HCT116 (cell line): Measurements from ENCODE around the gene ZNF425.

Experiments used
- CEBPB ChIP-seq: IDR thresholded peaks from 2 replicates; pipeline ENCODE4 v1.6.1; 2012; ENCODE audit warnings: low read depth
- EZH2 ChIP-seq: fragments of 200-600 bp; sonication (generic); IDR thresholded peaks from 2 replicates; pipeline ENCODE4 v1.6.1; 2017; ENCODE audit warnings: antibody characterized with exemption, mixed run types
- POLR2A ChIP-seq: IDR thresholded peaks from 2 replicates; pipeline ENCODE4 v1.7.0; 2011; ENCODE audit warnings: borderline replicate concordance; ENCODE audit not compliant: insufficient read depth, insufficient read length; ENCODE audit errors: extremely low read depth
- RAD21 ChIP-seq: IDR thresholded peaks from 2 replicates; pipeline ENCODE4 v1.6.1; 2012; ENCODE audit warnings: low read depth, mild to moderate bottlenecking
- YY1 ChIP-seq: IDR thresholded peaks from 2 replicates; pipeline ENCODE4 v1.6.1; 2011; ENCODE audit warnings: low read length, low read depth, moderate library complexity, mild to moderate bottlenecking; ENCODE audit not compliant: insufficient replicate concordance; ENCODE audit errors: extremely low read depth
- ZFX ChIP-seq: fragments of 450-650 bp; IDR thresholded peaks from 2 replicates; pipeline ENCODE4 v1.6.1; 2017
- TF ChIP-seq, protein P1 (sequence below): IDR thresholded peaks from 2 replicates; pipeline ENCODE4 v1.6.1; 2012; ENCODE audit warnings: low read depth
- TF ChIP-seq, protein P2 (sequence below), 3 experiments: fragments of 200-600 bp in 1 of 3; sonication (generic) in 1 of 3; IDR thresholded peaks in 2 of 3; conservative IDR thresholded peaks in 1 of 3; 2 replicates each; pipeline ENCODE4 v1.5.1; 2012 to 2017; ENCODE audit warnings: low read depth in 2 of 3, low read length in 2 of 3, antibody characterized with exemption in 1 of 3, borderline replicate concordance in 1 of 3, control low read depth in 1 of 3, mild to moderate bottlenecking in 1 of 3, mixed read lengths in 1 of 3, mixed run types in 1 of 3, moderate library complexity in 1 of 3; ENCODE audit not compliant: insufficient read depth in 1 of 3
- TF ChIP-seq, protein P3 (sequence below): IDR thresholded peaks from 2 replicates; pipeline ENCODE4 v1.6.1; 2011; ENCODE audit warnings: mild to moderate bottlenecking, low read length, moderate library complexity; ENCODE audit not compliant: insufficient replicate concordance; ENCODE audit errors: extremely low read depth

- no peak for TF ChIP-seq ZFX
- no peak for TF ChIP-seq POLR2A
- TF ChIP-seq CEBPB, result no peak
- TF ChIP-seq, protein P1, sequence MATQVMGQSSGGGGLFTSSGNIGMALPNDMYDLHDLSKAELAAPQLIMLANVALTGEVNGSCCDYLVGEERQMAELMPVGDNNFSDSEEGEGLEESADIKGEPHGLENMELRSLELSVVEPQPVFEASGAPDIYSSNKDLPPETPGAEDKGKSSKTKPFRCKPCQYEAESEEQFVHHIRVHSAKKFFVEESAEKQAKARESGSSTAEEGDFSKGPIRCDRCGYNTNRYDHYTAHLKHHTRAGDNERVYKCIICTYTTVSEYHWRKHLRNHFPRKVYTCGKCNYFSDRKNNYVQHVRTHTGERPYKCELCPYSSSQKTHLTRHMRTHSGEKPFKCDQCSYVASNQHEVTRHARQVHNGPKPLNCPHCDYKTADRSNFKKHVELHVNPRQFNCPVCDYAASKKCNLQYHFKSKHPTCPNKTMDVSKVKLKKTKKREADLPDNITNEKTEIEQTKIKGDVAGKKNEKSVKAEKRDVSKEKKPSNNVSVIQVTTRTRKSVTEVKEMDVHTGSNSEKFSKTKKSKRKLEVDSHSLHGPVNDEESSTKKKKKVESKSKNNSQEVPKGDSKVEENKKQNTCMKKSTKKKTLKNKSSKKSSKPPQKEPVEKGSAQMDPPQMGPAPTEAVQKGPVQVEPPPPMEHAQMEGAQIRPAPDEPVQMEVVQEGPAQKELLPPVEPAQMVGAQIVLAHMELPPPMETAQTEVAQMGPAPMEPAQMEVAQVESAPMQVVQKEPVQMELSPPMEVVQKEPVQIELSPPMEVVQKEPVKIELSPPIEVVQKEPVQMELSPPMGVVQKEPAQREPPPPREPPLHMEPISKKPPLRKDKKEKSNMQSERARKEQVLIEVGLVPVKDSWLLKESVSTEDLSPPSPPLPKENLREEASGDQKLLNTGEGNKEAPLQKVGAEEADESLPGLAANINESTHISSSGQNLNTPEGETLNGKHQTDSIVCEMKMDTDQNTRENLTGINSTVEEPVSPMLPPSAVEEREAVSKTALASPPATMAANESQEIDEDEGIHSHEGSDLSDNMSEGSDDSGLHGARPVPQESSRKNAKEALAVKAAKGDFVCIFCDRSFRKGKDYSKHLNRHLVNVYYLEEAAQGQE, result no peak
- no peak for TF ChIP-seq EZH2
- TF ChIP-seq, protein P2, sequence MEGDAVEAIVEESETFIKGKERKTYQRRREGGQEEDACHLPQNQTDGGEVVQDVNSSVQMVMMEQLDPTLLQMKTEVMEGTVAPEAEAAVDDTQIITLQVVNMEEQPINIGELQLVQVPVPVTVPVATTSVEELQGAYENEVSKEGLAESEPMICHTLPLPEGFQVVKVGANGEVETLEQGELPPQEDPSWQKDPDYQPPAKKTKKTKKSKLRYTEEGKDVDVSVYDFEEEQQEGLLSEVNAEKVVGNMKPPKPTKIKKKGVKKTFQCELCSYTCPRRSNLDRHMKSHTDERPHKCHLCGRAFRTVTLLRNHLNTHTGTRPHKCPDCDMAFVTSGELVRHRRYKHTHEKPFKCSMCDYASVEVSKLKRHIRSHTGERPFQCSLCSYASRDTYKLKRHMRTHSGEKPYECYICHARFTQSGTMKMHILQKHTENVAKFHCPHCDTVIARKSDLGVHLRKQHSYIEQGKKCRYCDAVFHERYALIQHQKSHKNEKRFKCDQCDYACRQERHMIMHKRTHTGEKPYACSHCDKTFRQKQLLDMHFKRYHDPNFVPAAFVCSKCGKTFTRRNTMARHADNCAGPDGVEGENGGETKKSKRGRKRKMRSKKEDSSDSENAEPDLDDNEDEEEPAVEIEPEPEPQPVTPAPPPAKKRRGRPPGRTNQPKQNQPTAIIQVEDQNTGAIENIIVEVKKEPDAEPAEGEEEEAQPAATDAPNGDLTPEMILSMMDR (IDR thresholded peaks at IDR 0.05 in 2 of 3, conservative IDR thresholded peaks at IDR 0.05 in 1 of 3; ENCODE audit: borderline replicate concordance in 1 of 3, insufficient read depth in 1 of 3, low read depth in 2 of 3, low read length in 2 of 3), result no peak
- no peak for TF ChIP-seq RAD21
- TF ChIP-seq YY1, result no peak
- TF ChIP-seq, protein P3, sequence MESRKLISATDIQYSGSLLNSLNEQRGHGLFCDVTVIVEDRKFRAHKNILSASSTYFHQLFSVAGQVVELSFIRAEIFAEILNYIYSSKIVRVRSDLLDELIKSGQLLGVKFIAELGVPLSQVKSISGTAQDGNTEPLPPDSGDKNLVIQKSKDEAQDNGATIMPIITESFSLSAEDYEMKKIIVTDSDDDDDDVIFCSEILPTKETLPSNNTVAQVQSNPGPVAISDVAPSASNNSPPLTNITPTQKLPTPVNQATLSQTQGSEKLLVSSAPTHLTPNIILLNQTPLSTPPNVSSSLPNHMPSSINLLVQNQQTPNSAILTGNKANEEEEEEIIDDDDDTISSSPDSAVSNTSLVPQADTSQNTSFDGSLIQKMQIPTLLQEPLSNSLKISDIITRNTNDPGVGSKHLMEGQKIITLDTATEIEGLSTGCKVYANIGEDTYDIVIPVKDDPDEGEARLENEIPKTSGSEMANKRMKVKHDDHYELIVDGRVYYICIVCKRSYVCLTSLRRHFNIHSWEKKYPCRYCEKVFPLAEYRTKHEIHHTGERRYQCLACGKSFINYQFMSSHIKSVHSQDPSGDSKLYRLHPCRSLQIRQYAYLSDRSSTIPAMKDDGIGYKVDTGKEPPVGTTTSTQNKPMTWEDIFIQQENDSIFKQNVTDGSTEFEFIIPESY, result no peak
Measured at GRCh38 chr7:149133028-149133710, 7.0 kb upstream of the ZNF425 start.
